GM23338 (cell line): ENCODE results near the gene RHOD. TPM values are rescaled to one million over a fixed set of nuclear protein-coding genes. Genes with fewer than 3 reads are reported as not detected.

Source experiments
- ATAC-seq: fragments of 200-7000 bp; cut with Tn5 transposase; 3 replicates; pipeline ENCODE4 v1.9.1; 2020
- DNase-seq: peaks from one replicate; pipeline ENCODE4 v3.0.0-alpha.2; 2015; ENCODE audit warnings: low spot score
- H2AFZ ChIP-seq: fragments of 200-600 bp; sonication (generic); 2 replicates; pipeline ENCODE4 v1.8.0; 2016; ENCODE audit warnings: antibody characterized with exemption, mild to moderate bottlenecking, moderate library complexity
- H3F3A ChIP-seq: fragments of 200-600 bp; sonication (generic); replicated peaks from 2 replicates; pipeline ENCODE4 v1.8.0; 2017; ENCODE audit warnings: antibody characterized with exemption, mixed run types, low read depth
- H3K27ac ChIP-seq: fragments of 200-600 bp; sonication (generic); 2 replicates; pipeline ENCODE4 v1.6.1; 2016; ENCODE audit warnings: low read depth
- H3K27me3 ChIP-seq: fragments of 200-600 bp; sonication (generic); 2 replicates; pipeline ENCODE4 v1.8.0; 2016; ENCODE audit warnings: mild to moderate bottlenecking, mixed run types, moderate library complexity; ENCODE audit not compliant: insufficient read depth
- H3K36me3 ChIP-seq: fragments of 200-600 bp; sonication (generic); 2 replicates; pipeline ENCODE4 v1.8.0; 2016; ENCODE audit warnings: mild to moderate bottlenecking; ENCODE audit not compliant: insufficient read depth
- H3K4me1 ChIP-seq: fragments of 200-600 bp; sonication (generic); 2 replicates; pipeline ENCODE4 v1.8.0; 2016; ENCODE audit warnings: mild to moderate bottlenecking, moderate library complexity; ENCODE audit not compliant: insufficient read depth
- H3K4me2 ChIP-seq: fragments of 200-600 bp; sonication (generic); 2 replicates; pipeline ENCODE4 v1.7.1; 2017; ENCODE audit warnings: mixed run types
- H3K4me3 ChIP-seq: fragments of 200-600 bp; sonication (generic); 2 replicates; pipeline ENCODE4 v1.6.1; 2016; ENCODE audit warnings: mixed run types
- H3K79me2 ChIP-seq: fragments of 200-600 bp; sonication (generic); replicated peaks from 2 replicates; pipeline ENCODE4 v1.8.0; 2017; ENCODE audit warnings: mild to moderate bottlenecking; ENCODE audit not compliant: insufficient read depth
- H3K9me2 ChIP-seq: fragments of 200-600 bp; sonication (generic); 2 replicates; pipeline ENCODE4 v1.8.0; 2017; ENCODE audit not compliant: insufficient read depth
- H4K20me1 ChIP-seq: fragments of 200-600 bp; sonication (generic); replicated peaks from 2 replicates; pipeline ENCODE4 v1.8.0; 2017; ENCODE audit warnings: mild to moderate bottlenecking; ENCODE audit not compliant: insufficient read depth
- H3K27ac Mint-ChIP-seq: 2 replicates; pipeline ENCODE4 v1.8.0; 2020; ENCODE audit warnings: inconsistent platforms, mild to moderate bottlenecking, moderate library complexity, mixed read lengths
- H3K27me3 Mint-ChIP-seq: 3 replicates; pipeline ENCODE4 v1.8.0; 2022; ENCODE audit warnings: low read depth, mild to moderate bottlenecking, moderate library complexity, mixed read lengths, inconsistent platforms; ENCODE audit not compliant: insufficient read depth, poor library complexity
- H3K36me3 Mint-ChIP-seq: 3 replicates; pipeline ENCODE4 v1.8.0; 2021; ENCODE audit warnings: low read depth, mild to moderate bottlenecking, inconsistent platforms, moderate library complexity, mixed read lengths
- H3K4me1 Mint-ChIP-seq: 3 replicates; pipeline ENCODE4 v1.8.0; 2020; ENCODE audit warnings: mild to moderate bottlenecking, inconsistent platforms, mixed read lengths
- H3K4me3 Mint-ChIP-seq: 3 replicates; pipeline ENCODE4 v1.8.0; 2021; ENCODE audit warnings: moderate library complexity, mild to moderate bottlenecking, inconsistent platforms, mixed read lengths
- H3K9me3 Mint-ChIP-seq: 3 replicates; pipeline ENCODE4 v1.8.0; 2020; ENCODE audit warnings: moderate library complexity, mild to moderate bottlenecking, inconsistent platforms, mixed read lengths
- CREB1 ChIP-seq: fragments of 250-450 bp; sonication (Bioruptor Pico); IDR thresholded peaks from 2 replicates; pipeline ENCODE4 v1.5.0; 2020; ENCODE audit warnings: low read depth, mild to moderate bottlenecking, moderate library complexity
- CTCF ChIP-seq, 2 experiments: fragments of 200-600 bp in 1 of 2; sonication (generic) in 1 of 2; conservative IDR thresholded peaks; 2 replicates each; pipeline versions ENCODE4 v1.5.1 to v1.6.1; 2016 to 2017; ENCODE audit warnings: antibody characterized with exemption in 2 of 2, low read depth in 2 of 2, mild to moderate bottlenecking in 2 of 2, moderate library complexity in 1 of 2
- ETS1 ChIP-seq: IDR thresholded peaks from 2 replicates; pipeline ENCODE4 v1.6.1; 2016; ENCODE audit warnings: antibody characterized with exemption
- EZH2 ChIP-seq: fragments of 200-600 bp; sonication (generic); IDR thresholded peaks from one replicate; pipeline ENCODE4 v1.8.0; 2017; ENCODE audit warnings: antibody characterized with exemption, mild to moderate bottlenecking, low read depth; ENCODE audit not compliant: unreplicated experiment
- EZH2phosphoT487 ChIP-seq: fragments of 200-600 bp; sonication (generic); IDR thresholded peaks from one replicate; pipeline ENCODE4 v1.8.1; 2018; ENCODE audit warnings: antibody characterized with exemption; ENCODE audit not compliant: unreplicated experiment
- JUNB ChIP-seq: IDR thresholded peaks from one replicate; pipeline ENCODE4 v1.6.1; 2016; ENCODE audit warnings: antibody characterized with exemption; ENCODE audit not compliant: unreplicated experiment
- NANOG ChIP-seq: IDR thresholded peaks from 2 replicates; pipeline ENCODE4 v1.6.1; 2016; ENCODE audit warnings: antibody characterized with exemption, borderline replicate concordance
- POLR2AphosphoS5 ChIP-seq: IDR thresholded peaks from 2 replicates; pipeline ENCODE4 v1.6.1; 2016; ENCODE audit warnings: antibody characterized with exemption, low read depth
- STAT1 ChIP-seq: IDR thresholded peaks from one replicate; pipeline ENCODE4 v1.6.1; 2016; ENCODE audit warnings: antibody characterized with exemption; ENCODE audit not compliant: unreplicated experiment
- ZNF114 ChIP-seq: fragments of 250-450 bp; sonication (Bioruptor Pico); IDR thresholded peaks from 2 replicates; pipeline ENCODE4 v1.5.0; 2020; ENCODE audit warnings: mild to moderate bottlenecking, moderate library complexity
- ZNF331 ChIP-seq: fragments of 250-450 bp; sonication (Bioruptor Pico); IDR thresholded peaks from 2 replicates; pipeline ENCODE4 v1.5.0; 2020; ENCODE audit warnings: low read depth, mild to moderate bottlenecking, moderate library complexity
- ZNF462 ChIP-seq: fragments of 250-450 bp; sonication (Bioruptor Pico); IDR thresholded peaks from 2 replicates; pipeline ENCODE4 v1.5.0; 2020; ENCODE audit warnings: mild to moderate bottlenecking, moderate library complexity
- polyA plus RNA-seq: library from polyadenylated mRNA; unstranded; fragments of >200 nt; fragmentation: Nextera tagmentation; extraction: Ambion mirVana; gene quantifications from 2 replicates; pipeline ENCODE4 v1.2.1, GENCODE V29; 2016
- total RNA-seq: library from RNA; depleted of rRNA; stranded (reverse); fragments of >200 nt; shearing (Covaris generic); gene quantifications from 2 replicates; pipeline ENCODE4 v1.2.3, GENCODE V29; 2014
- TF ChIP-seq, protein P1 (sequence below): IDR thresholded peaks from one replicate; pipeline ENCODE4 v1.6.1; 2018; ENCODE audit warnings: antibody characterized with exemption; ENCODE audit not compliant: unreplicated experiment

RHOD gene
- total and polyA plus RNA-seq, 2 experiments from 2014 or later = 13.8 to 16.2 TPM

DNA sequence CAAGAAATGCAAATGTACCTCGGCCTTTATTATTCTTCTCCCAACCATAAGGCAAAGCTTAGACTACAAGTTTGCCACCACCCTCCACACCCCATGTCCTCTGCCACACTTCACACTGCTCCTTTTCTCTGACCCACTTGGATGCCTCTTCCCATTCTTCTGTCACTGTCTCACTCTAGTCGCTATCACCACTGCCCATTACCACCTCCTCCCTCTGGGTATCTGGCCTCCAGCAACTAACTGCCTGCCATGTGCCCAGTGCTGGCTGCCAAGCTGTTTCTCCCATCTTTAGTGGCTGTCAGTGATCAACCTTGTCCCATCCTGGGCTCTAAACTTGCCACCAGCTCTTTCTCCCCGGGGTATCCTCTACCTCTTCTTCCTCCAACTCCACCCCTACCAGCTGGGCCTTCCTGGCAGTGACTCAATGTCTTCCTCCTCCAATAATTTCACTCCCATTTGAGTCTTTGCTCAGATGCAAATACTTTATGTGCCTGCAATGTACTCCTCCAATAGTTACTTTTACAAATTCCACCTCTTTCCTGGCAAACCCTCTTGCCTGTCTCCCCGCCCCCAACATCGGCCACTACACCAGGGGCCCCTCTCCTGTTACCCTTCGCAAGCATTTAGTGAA lies 42.3 kb downstream of the RHOD start:
- TF ChIP-seq ZNF114 (CRISPR knock-in tag) (no peak), EZH2 (no peak), JUNB (no peak), ZNF331 (CRISPR knock-in tag) (no peak), CTCF (conservative IDR thresholded peaks at IDR 0.05; ENCODE audit: low read depth in 2 of 2) (no peak), EZH2phosphoT487 (no peak), CREB1 (no peak), ZNF462 (CRISPR knock-in tag) (no peak), STAT1 (no peak), NANOG (no peak), ETS1 (no peak), POLR2AphosphoS5 (no peak)
- TF ChIP-seq, protein P1, sequence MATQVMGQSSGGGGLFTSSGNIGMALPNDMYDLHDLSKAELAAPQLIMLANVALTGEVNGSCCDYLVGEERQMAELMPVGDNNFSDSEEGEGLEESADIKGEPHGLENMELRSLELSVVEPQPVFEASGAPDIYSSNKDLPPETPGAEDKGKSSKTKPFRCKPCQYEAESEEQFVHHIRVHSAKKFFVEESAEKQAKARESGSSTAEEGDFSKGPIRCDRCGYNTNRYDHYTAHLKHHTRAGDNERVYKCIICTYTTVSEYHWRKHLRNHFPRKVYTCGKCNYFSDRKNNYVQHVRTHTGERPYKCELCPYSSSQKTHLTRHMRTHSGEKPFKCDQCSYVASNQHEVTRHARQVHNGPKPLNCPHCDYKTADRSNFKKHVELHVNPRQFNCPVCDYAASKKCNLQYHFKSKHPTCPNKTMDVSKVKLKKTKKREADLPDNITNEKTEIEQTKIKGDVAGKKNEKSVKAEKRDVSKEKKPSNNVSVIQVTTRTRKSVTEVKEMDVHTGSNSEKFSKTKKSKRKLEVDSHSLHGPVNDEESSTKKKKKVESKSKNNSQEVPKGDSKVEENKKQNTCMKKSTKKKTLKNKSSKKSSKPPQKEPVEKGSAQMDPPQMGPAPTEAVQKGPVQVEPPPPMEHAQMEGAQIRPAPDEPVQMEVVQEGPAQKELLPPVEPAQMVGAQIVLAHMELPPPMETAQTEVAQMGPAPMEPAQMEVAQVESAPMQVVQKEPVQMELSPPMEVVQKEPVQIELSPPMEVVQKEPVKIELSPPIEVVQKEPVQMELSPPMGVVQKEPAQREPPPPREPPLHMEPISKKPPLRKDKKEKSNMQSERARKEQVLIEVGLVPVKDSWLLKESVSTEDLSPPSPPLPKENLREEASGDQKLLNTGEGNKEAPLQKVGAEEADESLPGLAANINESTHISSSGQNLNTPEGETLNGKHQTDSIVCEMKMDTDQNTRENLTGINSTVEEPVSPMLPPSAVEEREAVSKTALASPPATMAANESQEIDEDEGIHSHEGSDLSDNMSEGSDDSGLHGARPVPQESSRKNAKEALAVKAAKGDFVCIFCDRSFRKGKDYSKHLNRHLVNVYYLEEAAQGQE = no peak
- no peak overlapping the region for H3K27ac Mint-ChIP-seq
- Histone ChIP-seq H3K4me2 (no peak overlapping the region), H2AFZ (peak overlapping the region; percentile 81; the same call in 1 of the 2 replicates), H3K27ac (no peak overlapping the region), H3K4me1 (no peaks in the 10 kb centered on the region), H3K79me2 (no peaks in the 10 kb centered on the region), H4K20me1 (no peaks in the 10 kb centered on the region), H3K36me3 (no peaks in the 10 kb centered on the region), H3K4me3 (no peak overlapping the region), H3K9me2 (no peaks in the 10 kb centered on the region), H3F3A (no peaks in the 10 kb centered on the region), H3K27me3 (no peaks in the 10 kb centered on the region)
- peaks cover 8% of the 10 kb centered on the region for H3K27me3 Mint-ChIP-seq
- H3K4me3 Mint-ChIP-seq = no peak overlapping the region
- peaks cover 22% of the 10 kb centered on the region for H3K4me1 Mint-ChIP-seq
- no peak for ATAC-seq
- no peaks in the 10 kb centered on the region for H3K36me3 Mint-ChIP-seq
- no peak for DNase-seq
- no peaks in the 10 kb centered on the region; the same call in 2 of the 3 replicates for H3K9me3 Mint-ChIP-seq
